ENCODE measurements around the gene RNF223.
"Not testable (repeated sequence)": the region's sequence is repeated elsewhere in the genome, so short reads cannot be mapped to it uniquely, and the experiment has no call there.

The RNF223 gene

DNA sequence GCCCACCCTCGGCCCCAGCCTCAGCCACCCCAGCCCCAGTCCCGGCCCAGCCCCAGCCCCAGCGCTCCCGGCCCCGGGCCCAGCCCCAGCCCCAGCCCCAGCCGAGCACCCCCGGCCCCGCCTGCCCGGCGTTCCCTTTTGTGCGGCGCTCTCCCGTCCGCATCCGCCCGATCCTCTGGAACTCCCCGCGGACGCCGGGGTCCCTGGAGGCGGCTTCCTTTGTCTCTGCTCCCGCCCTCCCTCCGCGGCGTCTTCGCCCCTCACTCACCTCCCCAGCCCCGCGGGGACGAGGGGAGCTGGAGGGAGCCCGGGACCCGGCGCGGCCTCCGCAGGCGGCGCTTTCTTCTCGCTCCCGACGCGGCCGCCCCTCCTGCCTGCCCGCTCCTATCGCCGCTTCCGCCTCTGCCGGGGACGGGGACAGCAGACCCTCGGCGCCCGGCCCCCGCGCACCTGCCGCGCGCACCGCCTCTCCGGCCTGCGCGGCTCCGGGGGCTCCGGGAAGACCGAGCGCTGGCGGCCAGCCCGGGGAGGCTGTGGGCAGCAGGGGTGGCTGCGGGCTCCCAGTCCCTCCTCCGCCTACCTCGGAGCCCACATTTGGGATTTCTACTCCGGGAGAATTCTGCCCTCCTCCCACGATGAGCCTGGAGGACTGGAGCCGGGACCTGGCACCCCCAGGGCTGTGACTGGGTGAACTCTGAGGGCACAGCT lies 40.2 kb downstream of the RNF223 start:
- no peaks in the 10 kb centered on the region for H3K36me3 ChIP-seq (ENCODE audit: control insufficient read depth, insufficient read depth, low read length)
- H3K4me1 ChIP-seq (ENCODE audit: control insufficient read depth, insufficient read depth, low read length, poor library complexity, severe bottlenecking), result peaks cover 14% of the 10 kb centered on the region
- no peak overlapping the region for H3K4me3 ChIP-seq (ENCODE audit: insufficient read depth, low read depth, low read length, poor library complexity, severe bottlenecking)
- no peaks in the 10 kb centered on the region for H3K9me3 ChIP-seq (ENCODE audit: control insufficient read depth, low read length)
- H3K27ac ChIP-seq (ENCODE audit: insufficient read depth, low read length, poor library complexity, severe bottlenecking), result no peak overlapping the region
- no peak for DNase-seq
- H3K27me3 ChIP-seq (replicated peaks; ENCODE audit: control insufficient read depth, insufficient read depth, low read length, poor library complexity, severe bottlenecking), result peaks cover 42% of the 10 kb centered on the region

GRCh38 chr1:1033009-1033587 lies 41.0 kb downstream of the RNF223 start:
- H3K27me3 ChIP-seq (replicated peaks; ENCODE audit: control insufficient read depth, insufficient read depth, low read length, poor library complexity, severe bottlenecking), result peaks cover 42% of the 10 kb centered on the region

DNA sequence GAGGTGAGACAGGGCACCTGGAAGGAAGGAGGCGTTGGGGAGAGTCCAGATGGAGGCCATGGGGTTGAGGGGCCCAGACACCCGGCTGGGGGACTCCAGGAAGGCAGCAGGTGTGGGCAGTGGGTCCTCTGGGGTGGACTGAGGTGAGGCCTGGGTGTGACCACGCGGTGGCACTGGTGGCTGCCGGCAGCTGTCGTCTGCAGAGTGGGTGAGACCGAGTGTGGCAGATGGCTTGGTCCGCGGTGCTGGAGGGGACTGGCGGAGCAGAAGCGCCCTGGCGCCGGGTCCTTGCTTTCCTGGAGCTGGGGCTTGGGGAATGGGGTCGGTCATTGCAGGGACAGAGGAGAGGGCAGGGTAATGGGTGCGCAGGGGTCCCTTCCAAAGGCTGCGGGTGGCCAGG lies 41.7 kb downstream of the RNF223 start:
- H3K9me3 ChIP-seq (ENCODE audit: control insufficient read depth, low read length), result no peaks in the 10 kb centered on the region
- H3K4me1 ChIP-seq (ENCODE audit: control insufficient read depth, insufficient read depth, low read length, poor library complexity, severe bottlenecking), result peaks cover 14% of the 10 kb centered on the region

More at GRCh38 chr1:1033009-1033587, 41.0 kb downstream of the RNF223 start:
- Histone ChIP-seq H3K4me1 (ENCODE audit: control insufficient read depth, insufficient read depth, low read length, poor library complexity, severe bottlenecking) (peaks cover 14% of the 10 kb centered on the region), H3K9me3 (ENCODE audit: control insufficient read depth, low read length) (no peaks in the 10 kb centered on the region), H3K27ac (ENCODE audit: insufficient read depth, low read length, poor library complexity, severe bottlenecking) (no peak overlapping the region), H3K36me3 (ENCODE audit: control insufficient read depth, insufficient read depth, low read length) (no peaks in the 10 kb centered on the region), H3K4me3 (ENCODE audit: insufficient read depth, low read depth, low read length, poor library complexity, severe bottlenecking) (peak overlapping the region; percentile 33)
- peak; percentile 73 to 76 (median 73) for DNase-seq

GRCh38 chr1:1031659-1032235 lies 42.4 kb downstream of the RNF223 start:
- no peak overlapping the region for H3K4me3 ChIP-seq (ENCODE audit: insufficient read depth, low read depth, low read length, poor library complexity, severe bottlenecking)
- no peak for DNase-seq
- no peaks in the 10 kb centered on the region for H3K9me3 ChIP-seq (ENCODE audit: control insufficient read depth, low read length)
- peaks cover 14% of the 10 kb centered on the region for H3K4me1 ChIP-seq (ENCODE audit: control insufficient read depth, insufficient read depth, low read length, poor library complexity, severe bottlenecking)
- H3K27ac ChIP-seq (ENCODE audit: insufficient read depth, low read length, poor library complexity, severe bottlenecking), result no peak overlapping the region
- no peaks in the 10 kb centered on the region for H3K36me3 ChIP-seq (ENCODE audit: control insufficient read depth, insufficient read depth, low read length)
- H3K27me3 ChIP-seq (replicated peaks; ENCODE audit: control insufficient read depth, insufficient read depth, low read length, poor library complexity, severe bottlenecking), result peaks cover 42% of the 10 kb centered on the region

More for the DNA sequence above, 41.7 kb downstream of the RNF223 start:
- no peak for DNase-seq
- H3K36me3 ChIP-seq (ENCODE audit: control insufficient read depth, insufficient read depth, low read length), result no peaks in the 10 kb centered on the region
- H3K27me3 ChIP-seq (replicated peaks; ENCODE audit: control insufficient read depth, insufficient read depth, low read length, poor library complexity, severe bottlenecking), result peaks cover 42% of the 10 kb centered on the region
- H3K4me3 ChIP-seq (ENCODE audit: insufficient read depth, low read depth, low read length, poor library complexity, severe bottlenecking), result peak overlapping the region; percentile 33
- H3K27ac ChIP-seq (ENCODE audit: insufficient read depth, low read length, poor library complexity, severe bottlenecking), result no peak overlapping the region

- Histone ChIP-seq H3K4me1 (ENCODE audit: control insufficient read depth, insufficient read depth, low read length, poor library complexity, severe bottlenecking) (peaks cover 14% of the 10 kb centered on the region), H3K27me3 (replicated peaks; ENCODE audit: control insufficient read depth, insufficient read depth, low read length, poor library complexity, severe bottlenecking) (peaks cover 40% of the 10 kb centered on the region)
- not testable (repeated sequence) for H3K4me3 ChIP-seq (ENCODE audit: insufficient read depth, low read depth, low read length, poor library complexity, severe bottlenecking); H3K9me3 ChIP-seq (ENCODE audit: control insufficient read depth, low read length); DNase-seq; H3K36me3 ChIP-seq (ENCODE audit: control insufficient read depth, insufficient read depth, low read length); H3K27ac ChIP-seq (ENCODE audit: insufficient read depth, low read length, poor library complexity, severe bottlenecking)
Observed at GRCh38 chr1:1030867-1031658, 43.0 kb downstream of the RNF223 start.

GRCh38 chr1:1027791-1028190 lies 46.3 kb downstream of the RNF223 start:
- H3K9me3 ChIP-seq (ENCODE audit: control insufficient read depth, low read length), result no peaks in the 10 kb centered on the region
- H3K27ac ChIP-seq (ENCODE audit: insufficient read depth, low read length, poor library complexity, severe bottlenecking), result no peak overlapping the region
- no peak overlapping the region for H3K4me3 ChIP-seq (ENCODE audit: insufficient read depth, low read depth, low read length, poor library complexity, severe bottlenecking)
- H3K36me3 ChIP-seq (ENCODE audit: control insufficient read depth, insufficient read depth, low read length), result no peaks in the 10 kb centered on the region
- H3K4me1 ChIP-seq (ENCODE audit: control insufficient read depth, insufficient read depth, low read length, poor library complexity, severe bottlenecking), result peaks cover 5% of the 10 kb centered on the region
- peaks cover 14% of the 10 kb centered on the region for H3K27me3 ChIP-seq (replicated peaks; ENCODE audit: control insufficient read depth, insufficient read depth, low read length, poor library complexity, severe bottlenecking)
- no peak for DNase-seq

GRCh38 chr1:1026599-1027413 lies 47.3 kb downstream of the RNF223 start:
- H3K36me3 ChIP-seq (ENCODE audit: control insufficient read depth, insufficient read depth, low read length), result no peaks in the 10 kb centered on the region
- H3K9me3 ChIP-seq (ENCODE audit: control insufficient read depth, low read length), result no peaks in the 10 kb centered on the region
- peaks cover 4% of the 10 kb centered on the region for H3K27me3 ChIP-seq (replicated peaks; ENCODE audit: control insufficient read depth, insufficient read depth, low read length, poor library complexity, severe bottlenecking)
- H3K4me3 ChIP-seq (ENCODE audit: insufficient read depth, low read depth, low read length, poor library complexity, severe bottlenecking), result no peak overlapping the region
- H3K4me1 ChIP-seq (ENCODE audit: control insufficient read depth, insufficient read depth, low read length, poor library complexity, severe bottlenecking), result peaks cover 5% of the 10 kb centered on the region
- H3K27ac ChIP-seq (ENCODE audit: insufficient read depth, low read length, poor library complexity, severe bottlenecking), result no peak overlapping the region
- DNase-seq, result no peak

DNA sequence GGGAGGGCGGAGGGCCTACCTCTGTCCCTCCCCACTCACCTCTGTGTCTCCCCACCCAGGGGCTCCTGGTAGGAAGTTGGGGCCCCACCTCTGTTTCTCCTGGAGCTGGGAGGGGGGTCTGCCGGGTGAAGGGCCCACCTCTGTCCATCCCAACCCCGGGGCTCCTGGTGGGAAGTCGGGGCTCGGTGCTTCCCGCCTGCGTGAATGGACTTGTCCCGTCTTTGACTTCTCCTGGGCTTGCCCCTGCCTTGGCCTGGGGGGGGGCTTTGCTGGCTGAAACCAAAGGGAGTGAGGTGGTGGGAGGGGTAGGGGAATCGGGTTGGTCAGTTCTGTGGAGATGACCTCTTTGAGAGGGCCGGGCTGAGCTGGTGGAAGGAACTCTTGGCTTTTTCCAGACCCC lies 48.4 kb downstream of the RNF223 start:
- Histone ChIP-seq H3K27me3 (replicated peaks; ENCODE audit: control insufficient read depth, insufficient read depth, low read length, poor library complexity, severe bottlenecking) (no peaks in the 10 kb centered on the region), H3K4me1 (ENCODE audit: control insufficient read depth, insufficient read depth, low read length, poor library complexity, severe bottlenecking) (peaks cover 9% of the 10 kb centered on the region), H3K9me3 (ENCODE audit: control insufficient read depth, low read length) (no peaks in the 10 kb centered on the region), H3K36me3 (ENCODE audit: control insufficient read depth, insufficient read depth, low read length) (no peaks in the 10 kb centered on the region), H3K27ac (ENCODE audit: insufficient read depth, low read length, poor library complexity, severe bottlenecking) (no peak overlapping the region), H3K4me3 (ENCODE audit: insufficient read depth, low read depth, low read length, poor library complexity, severe bottlenecking) (no peak overlapping the region)
- DNase-seq, result no peak

All from effector memory CD4-positive, alpha-beta T cell (primary cell).